Peyer's patch (tissue), 4 donors: ENCODE results near the gene PLCL1. TPM values are rescaled to one million over a fixed set of nuclear protein-coding genes. Genes with fewer than 3 reads are reported as not detected.

ENCODE experiments used
- DNase-seq, 3 donors: peaks; one replicate each; pipeline ENCODE4 v3.0.0-alpha.2; 2017 to 2019
- H3K27ac ChIP-seq, 4 donors: fragments of 200-600 bp; sonication (generic); one replicate each; pipeline ENCODE4 v1.5.1; 2016 to 2019
- H3K27me3 ChIP-seq, 2 donors: fragments of 200-600 bp; sonication (generic); one replicate each; pipeline ENCODE4 v1.5.1; 2019
- H3K36me3 ChIP-seq, 3 donors: fragments of 200-600 bp; sonication (generic); one replicate each; pipeline ENCODE4 v1.5.1; 2016 to 2019
- H3K4me1 ChIP-seq, 4 donors: fragments of 200-600 bp; sonication (generic); one replicate each; pipeline ENCODE4 v1.5.1; 2016 to 2019
- H3K4me3 ChIP-seq, 4 donors: fragments of 200-600 bp; sonication (generic); 1 replicate in 3 of 4; 2 replicates in 1 of 4; pipeline ENCODE4 v1.5.1; 2016 to 2019; ENCODE audit warnings: mild to moderate bottlenecking in 1 of 4
- H3K9me3 ChIP-seq, 4 donors: fragments of 200-600 bp; sonication (generic); one replicate each; pipeline ENCODE4 v1.5.1; 2016 to 2019; ENCODE audit warnings: mild to moderate bottlenecking in 1 of 4
- POLR2A ChIP-seq, 2 donors: fragments of 450-650 bp; IDR thresholded peaks; one replicate each; pipeline ENCODE4 v1.5.1; 2017; ENCODE audit warnings: antibody characterized with exemption in 2 of 2, mild to moderate bottlenecking in 2 of 2, moderate library complexity in 2 of 2
- total RNA-seq, 4 donors: library from RNA; depleted of rRNA; stranded (reverse); fragments of >200 nt; gene quantifications; one replicate each; pipeline ENCODE4 v1.1.0, GENCODE V29; 2016
- TF ChIP-seq, protein P1 (sequence below), 6 experiments: fragments of 450-650 bp in 4 of 6; fragments of 200-600 bp in 2 of 6; sonication (generic) in 1 of 6; IDR thresholded peaks; one replicate each; pipeline ENCODE4 v1.5.1; 2017 to 2019; ENCODE audit warnings: antibody characterized with exemption in 6 of 6, mild to moderate bottlenecking in 3 of 6, moderate library complexity in 1 of 6

PLCL1 gene
- total RNA-seq, 4 donors from 2014 or later, result 1.9 to 5.8 (median 2.8) TPM; not detected in 1

GRCh38 chr2:198161151-198161550, 356.8 kb downstream of the PLCL1 start:
- no peak overlapping the region for H3K4me3 ChIP-seq
- H3K27me3 ChIP-seq, result no peaks in the 10 kb centered on the region
- TF ChIP-seq, protein P1, sequence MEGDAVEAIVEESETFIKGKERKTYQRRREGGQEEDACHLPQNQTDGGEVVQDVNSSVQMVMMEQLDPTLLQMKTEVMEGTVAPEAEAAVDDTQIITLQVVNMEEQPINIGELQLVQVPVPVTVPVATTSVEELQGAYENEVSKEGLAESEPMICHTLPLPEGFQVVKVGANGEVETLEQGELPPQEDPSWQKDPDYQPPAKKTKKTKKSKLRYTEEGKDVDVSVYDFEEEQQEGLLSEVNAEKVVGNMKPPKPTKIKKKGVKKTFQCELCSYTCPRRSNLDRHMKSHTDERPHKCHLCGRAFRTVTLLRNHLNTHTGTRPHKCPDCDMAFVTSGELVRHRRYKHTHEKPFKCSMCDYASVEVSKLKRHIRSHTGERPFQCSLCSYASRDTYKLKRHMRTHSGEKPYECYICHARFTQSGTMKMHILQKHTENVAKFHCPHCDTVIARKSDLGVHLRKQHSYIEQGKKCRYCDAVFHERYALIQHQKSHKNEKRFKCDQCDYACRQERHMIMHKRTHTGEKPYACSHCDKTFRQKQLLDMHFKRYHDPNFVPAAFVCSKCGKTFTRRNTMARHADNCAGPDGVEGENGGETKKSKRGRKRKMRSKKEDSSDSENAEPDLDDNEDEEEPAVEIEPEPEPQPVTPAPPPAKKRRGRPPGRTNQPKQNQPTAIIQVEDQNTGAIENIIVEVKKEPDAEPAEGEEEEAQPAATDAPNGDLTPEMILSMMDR (IDR thresholded peaks at IDR 0.05), result no peak
- no peak for TF ChIP-seq POLR2A (IDR thresholded peaks at IDR 0.05)
- peaks cover 0 to 8% (median 0%) of the 10 kb centered on the region in 4 donors for H3K9me3 ChIP-seq
- no peaks in the 10 kb centered on the region for H3K4me1 ChIP-seq
- no peak for DNase-seq
- no peak overlapping the region for H3K27ac ChIP-seq
- no peaks in the 10 kb centered on the region for H3K36me3 ChIP-seq

DNA sequence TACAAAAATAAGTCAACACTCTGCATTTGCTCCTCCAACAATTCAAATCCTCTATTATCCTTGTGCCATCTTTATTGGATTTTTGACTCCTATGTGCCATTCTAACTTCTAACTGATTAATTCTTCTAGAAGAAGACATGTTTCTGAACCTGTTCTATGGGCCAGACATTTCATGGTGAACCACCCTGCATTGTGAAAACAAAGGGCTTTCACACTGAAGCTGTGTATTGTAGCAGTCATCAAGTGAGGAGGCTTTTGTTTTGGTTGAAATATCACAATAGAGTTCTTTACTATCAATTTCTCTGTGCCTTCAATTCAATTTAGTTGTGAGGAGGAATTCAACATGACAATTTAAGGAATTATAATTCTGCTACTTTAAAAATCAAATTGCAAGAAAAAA, 357.9 kb downstream of the PLCL1 start:
- DNase-seq, result no peak
- Histone ChIP-seq H3K27me3 (no peaks in the 10 kb centered on the region), H3K9me3 (peaks cover 0 to 7% (median 0%) of the 10 kb centered on the region in 4 donors), H3K4me3 (no peak overlapping the region), H3K4me1 (no peaks in the 10 kb centered on the region), H3K36me3 (no peaks in the 10 kb centered on the region), H3K27ac (no peak overlapping the region)
- TF ChIP-seq POLR2A (IDR thresholded peaks at IDR 0.05), result no peak
- TF ChIP-seq, protein P1 (IDR thresholded peaks at IDR 0.05), result no peak

DNA sequence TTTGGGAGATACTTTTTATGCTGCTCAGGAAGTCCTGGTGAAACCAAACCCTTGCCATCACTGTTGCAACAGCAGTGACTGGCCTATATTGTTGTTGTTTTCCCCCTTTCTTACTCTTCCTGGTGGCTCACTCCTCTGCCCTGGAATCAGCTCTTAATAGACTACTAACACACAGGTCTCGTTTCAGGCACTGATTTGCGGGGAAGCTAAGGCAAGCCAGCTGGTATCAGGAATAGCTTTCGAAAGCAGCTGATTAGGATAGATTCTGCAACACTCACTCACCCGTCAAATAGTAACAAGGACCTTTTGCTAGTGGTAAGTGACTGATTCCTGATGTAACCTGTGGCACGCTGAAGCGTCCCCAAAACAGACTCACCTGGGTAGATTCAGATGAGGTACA, 360.4 kb downstream of the PLCL1 start:
- Histone ChIP-seq H3K27ac (no peak overlapping the region), H3K9me3 (no peaks in the 10 kb centered on the region), H3K27me3 (no peaks in the 10 kb centered on the region), H3K4me1 (no peaks in the 10 kb centered on the region), H3K36me3 (no peaks in the 10 kb centered on the region), H3K4me3 (no peak overlapping the region)
- DNase-seq, result no peak
- TF ChIP-seq, protein P1 (IDR thresholded peaks at IDR 0.05), result no peak
- TF ChIP-seq POLR2A (IDR thresholded peaks at IDR 0.05), result no peak

DNA sequence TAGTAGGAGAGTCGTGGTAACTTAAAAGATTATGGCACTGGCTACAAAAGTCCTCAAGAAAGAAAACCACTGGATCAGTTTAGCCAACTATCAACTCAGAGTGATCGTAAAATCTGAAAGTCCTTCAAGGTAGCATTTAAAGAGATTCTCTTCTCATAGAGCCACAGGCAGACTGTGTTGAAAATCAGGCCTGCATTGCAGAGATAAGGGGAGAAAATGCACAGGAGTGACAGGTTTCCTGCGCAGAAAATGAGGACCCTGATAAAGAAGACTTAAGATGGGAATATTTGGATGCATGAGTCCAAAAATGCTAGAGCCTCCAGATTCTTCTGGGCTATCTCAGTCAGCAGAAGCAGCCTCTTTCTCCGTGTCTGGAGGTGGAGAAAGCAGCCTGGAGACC, 360.9 kb downstream of the PLCL1 start:
- TF ChIP-seq POLR2A (IDR thresholded peaks at IDR 0.05), result no peak
- TF ChIP-seq, protein P1 (IDR thresholded peaks at IDR 0.05), result no peak
- Histone ChIP-seq H3K4me1 (no peaks in the 10 kb centered on the region), H3K27ac (no peak overlapping the region), H3K4me3 (no peak overlapping the region), H3K27me3 (no peaks in the 10 kb centered on the region), H3K9me3 (no peaks in the 10 kb centered on the region), H3K36me3 (no peaks in the 10 kb centered on the region)
- DNase-seq, result no peak

DNA sequence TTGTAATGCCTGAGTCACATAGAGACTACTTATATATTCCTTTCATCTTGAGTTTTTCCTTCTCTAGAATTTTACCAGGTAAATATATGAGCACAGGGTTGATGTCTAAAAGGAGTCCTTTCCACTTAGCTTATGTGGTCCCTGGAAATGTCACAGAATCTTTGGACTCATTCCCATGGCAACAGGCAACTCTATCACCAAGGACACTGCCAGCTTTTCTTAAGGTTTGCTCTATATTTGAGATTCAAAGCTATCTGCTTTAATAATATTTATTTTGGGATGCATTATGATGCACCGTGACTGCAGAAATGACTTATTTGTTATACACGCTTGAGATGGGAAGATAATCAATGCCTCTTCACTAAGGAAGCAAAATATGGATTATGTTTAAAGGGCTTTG, 363.0 kb downstream of the PLCL1 start:
- DNase-seq, result no peak
- H3K36me3 ChIP-seq, result no peaks in the 10 kb centered on the region
- H3K4me1 ChIP-seq, result no peaks in the 10 kb centered on the region
- no peak overlapping the region for H3K4me3 ChIP-seq
- TF ChIP-seq, protein P1 (IDR thresholded peaks at IDR 0.05), result no peak
- TF ChIP-seq POLR2A (IDR thresholded peaks at IDR 0.05), result no peak
- H3K27me3 ChIP-seq, result no peaks in the 10 kb centered on the region
- H3K9me3 ChIP-seq, result no peaks in the 10 kb centered on the region
- H3K27ac ChIP-seq, result no peak overlapping the region

DNA sequence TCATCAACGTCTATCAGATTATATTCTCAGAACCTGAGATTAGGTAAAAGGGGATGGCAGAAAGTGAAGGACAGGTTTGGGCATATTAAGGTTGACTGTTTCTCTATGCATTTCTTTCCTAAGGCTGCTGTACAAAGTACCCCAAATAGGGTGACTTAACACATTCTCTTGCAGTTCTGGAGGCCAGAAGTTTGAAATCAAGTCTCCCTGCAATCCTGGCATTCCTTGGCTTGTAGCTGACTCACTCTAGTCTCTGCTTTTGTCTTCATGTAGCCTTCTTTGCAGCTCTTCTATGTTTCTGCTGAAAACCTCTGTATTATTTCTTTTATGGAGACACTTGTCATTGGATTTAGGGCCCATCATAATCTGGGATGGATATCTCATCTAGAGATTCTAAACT, 364.3 kb downstream of the PLCL1 start:
- no peaks in the 10 kb centered on the region for H3K36me3 ChIP-seq
- TF ChIP-seq, protein P1 (IDR thresholded peaks at IDR 0.05), result no peak
- no peak for TF ChIP-seq POLR2A (IDR thresholded peaks at IDR 0.05)

More for the DNA sequence above, 364.3 kb downstream of the PLCL1 start:
- no peaks in the 10 kb centered on the region for H3K9me3 ChIP-seq
- H3K4me3 ChIP-seq, result no peak overlapping the region
- no peak overlapping the region for H3K27ac ChIP-seq
- no peaks in the 10 kb centered on the region for H3K27me3 ChIP-seq
- no peak for DNase-seq
- no peaks in the 10 kb centered on the region for H3K4me1 ChIP-seq
